T-helper 1 cell treated with Interleukin-12 subunit alpha and Interleukin-12 subunit beta and Interleukin-4 antibody, amounts not matched to agents 30 ng/mL and 1 ng/mL, for 36 hours (primary cell): Measurements from ENCODE around the gene BBS1. TPM values are rescaled to one million over a fixed set of nuclear protein-coding genes. Genes with fewer than 3 reads are reported as not detected.
"Not testable (repeated sequence)": the region's sequence is repeated elsewhere in the genome, so short reads cannot be mapped to it uniquely, and the experiment has no call there.

Experiments
- intact Hi-C: fragments of 100-400 bp; cut with micrococcal nuclease; formaldehyde crosslinking; loops from one replicate; pipeline ENCODE4 v1.15.1; 2024
- total RNA-seq: library from RNA; stranded (reverse); gene quantifications from 2 replicates; pipeline ENCODE4 v1.2.3, GENCODE V29; 2022

Gene BBS1
- 21.5 and 23.4 TPM in 2 replicates for total RNA-seq

DNA sequence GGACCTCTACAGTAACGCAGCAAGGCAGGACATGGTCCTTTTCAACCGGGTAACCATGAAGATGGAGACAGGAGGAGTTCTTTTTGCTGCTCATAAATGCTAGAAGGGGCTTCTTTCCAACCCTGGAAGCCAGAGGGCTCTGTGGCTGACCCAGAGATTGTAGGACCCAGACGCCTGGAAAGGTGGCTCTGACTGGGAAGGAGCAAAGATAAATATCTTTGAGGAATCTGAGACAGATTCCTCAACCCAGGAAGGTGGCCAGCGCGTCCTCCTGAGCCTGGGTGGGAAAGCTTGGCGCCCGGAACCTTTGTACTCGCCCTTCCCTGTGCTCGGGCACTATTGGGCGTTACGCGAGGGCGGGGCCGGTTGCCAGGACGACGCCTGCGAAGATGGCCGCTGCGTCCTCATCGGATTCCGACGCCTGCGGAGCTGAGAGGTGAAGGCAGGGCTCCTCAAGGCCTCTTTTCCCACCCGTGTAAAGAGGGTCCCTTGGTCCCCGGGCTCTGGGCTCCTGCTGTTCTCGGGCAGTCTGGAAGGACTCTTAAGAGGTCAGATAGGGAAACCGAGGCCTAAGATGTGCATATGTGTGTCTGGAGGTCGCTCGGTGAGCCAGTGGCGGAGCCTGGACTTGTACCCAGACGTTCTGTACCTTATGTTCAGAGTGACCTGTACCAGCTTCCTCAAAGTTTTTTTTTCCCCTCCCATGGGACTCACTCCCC, at the start of gene BBS1:
BBS1 (plus strand) TSS at position 365 of the 719 bp plus-strand sequence; CDS start at position 390, 25 bp downstream.
- intact Hi-C loops: loop anchor here (1.0 kb wide), 6 partner anchors 30 to 168 kb away; partner anchors contain the start of genes ACTN3, DPP3, PELI3 and ZDHHC24

DNA sequence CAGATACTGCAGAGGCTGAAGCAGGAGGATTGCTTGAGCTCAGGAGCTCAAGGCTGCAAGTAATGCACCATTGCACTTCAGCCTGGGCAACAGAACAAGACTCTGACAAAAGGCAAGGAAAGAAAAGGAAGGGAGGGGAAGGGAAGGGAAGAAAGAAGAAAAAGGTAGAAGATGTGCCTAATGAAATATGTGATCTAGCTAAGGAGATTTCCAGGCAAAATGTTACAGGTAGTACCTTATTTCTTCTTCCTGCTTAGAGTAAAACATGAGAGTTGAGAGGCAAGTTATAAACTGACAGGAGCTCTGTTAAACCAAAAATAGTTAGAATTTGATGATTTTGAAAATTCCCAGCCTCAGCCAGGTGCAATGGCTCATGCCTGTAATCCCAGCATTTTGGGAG, 48.4 kb upstream of the BBS1 start:
- intact Hi-C loops: no loop called here

DNA sequence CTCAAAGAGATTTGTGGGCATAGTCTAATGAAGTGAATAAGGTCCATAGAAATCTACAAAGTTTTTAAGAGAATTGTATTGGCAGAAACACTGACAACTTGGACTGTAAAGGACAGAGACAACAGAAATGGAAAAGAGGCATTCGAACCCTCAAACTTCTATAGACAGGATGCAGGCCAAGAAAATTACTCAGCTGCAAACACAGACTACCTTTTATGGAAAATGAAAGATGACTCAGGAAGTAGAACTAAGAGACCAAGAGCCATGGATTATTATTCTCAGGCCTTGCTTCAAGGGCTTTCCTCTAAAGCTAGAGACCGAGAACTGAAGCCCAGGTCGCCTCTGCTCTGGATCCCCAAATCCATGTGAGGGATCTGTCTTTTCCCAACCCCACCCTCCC, 47.5 kb upstream of the BBS1 start:
- intact Hi-C loops: no loop called here

DNA sequence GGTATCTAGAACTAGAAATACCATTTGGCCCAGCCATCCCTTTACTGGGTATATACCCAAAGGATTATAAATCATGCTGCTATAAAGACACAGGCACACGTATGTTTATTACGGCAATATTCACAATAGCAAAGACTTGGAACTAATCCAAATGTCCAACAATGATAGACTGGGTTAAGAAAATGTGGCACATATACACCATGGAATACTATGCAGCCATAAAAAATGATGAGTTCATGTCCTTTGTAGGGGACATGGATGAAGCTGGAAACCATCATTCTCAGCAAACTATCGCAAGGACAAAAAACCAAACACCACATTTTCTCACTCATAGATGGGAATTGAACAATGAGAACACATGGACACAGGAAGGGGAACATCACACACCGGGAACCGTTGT, 46.3 kb upstream of the BBS1 start:
- intact Hi-C loops: not testable (repeated sequence)

DNA sequence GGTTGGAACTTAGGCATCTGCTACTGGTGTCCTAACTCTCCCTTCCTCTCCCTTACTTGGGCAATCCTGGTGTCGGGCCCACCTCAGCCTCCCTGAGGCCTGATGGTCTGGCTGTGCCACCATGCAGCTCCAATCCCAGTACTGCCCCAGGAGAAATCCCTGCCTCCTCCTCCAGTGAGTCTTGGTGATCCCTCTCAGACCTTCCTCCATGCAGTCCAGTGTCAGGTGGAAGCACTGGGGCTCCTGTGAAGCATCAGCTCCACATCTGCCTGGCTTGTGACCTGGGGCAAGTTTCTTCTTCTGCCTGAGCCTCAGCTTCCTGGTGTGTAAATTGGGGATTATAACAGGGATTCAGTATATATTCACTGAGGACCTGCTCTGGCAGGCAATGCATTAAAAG, 45.5 kb upstream of the BBS1 start:
- intact Hi-C loops: no loop called here

DNA sequence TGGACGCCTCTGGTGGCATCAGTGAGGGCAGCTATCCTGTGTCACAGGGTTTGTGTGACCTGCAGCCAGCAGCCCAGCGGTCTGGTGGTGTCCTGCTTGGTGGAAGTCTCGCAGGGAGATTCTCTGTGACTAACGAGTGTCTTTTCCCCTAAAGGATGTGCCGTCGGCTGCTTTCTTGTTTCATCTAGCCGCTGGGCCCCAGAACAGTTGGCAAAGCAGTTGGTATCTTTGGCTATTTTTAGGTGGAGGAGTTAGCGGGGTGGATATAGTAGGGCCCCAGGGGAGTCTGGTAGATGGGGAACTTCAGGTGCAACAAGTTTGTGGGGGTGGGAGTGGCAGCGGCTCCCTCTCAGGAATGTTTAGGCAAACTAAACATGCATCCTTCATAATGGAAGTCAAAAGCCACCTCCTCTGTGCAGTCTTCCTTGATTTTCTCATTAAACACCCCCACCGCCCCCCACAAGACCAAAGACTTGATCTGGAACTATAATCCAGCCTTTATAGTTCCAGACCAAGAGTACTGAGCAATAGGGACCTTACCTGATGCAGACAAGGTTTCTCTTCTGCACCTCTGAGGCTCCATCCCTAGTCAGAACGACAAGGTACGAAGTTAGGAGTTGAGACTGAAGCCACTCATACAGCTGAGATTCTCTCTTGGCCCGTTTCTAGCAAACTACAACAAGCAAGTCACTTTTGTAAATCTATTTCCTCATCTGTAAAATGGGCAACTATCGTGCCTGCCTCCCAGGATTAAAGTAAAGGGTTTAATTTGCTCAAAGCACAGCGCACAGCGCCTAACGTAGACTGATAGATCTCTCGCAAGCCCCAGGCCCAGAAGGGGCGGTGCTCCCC, 44.8 kb upstream of the BBS1 start:
- intact Hi-C loops: loop anchor here (1.0 to 2.0 kb wide), 11 partner anchors 15 to 1141 kb away; partner anchors contain the start of genes ACTN3, BBS1, DPP3 and NDUFV1

DNA sequence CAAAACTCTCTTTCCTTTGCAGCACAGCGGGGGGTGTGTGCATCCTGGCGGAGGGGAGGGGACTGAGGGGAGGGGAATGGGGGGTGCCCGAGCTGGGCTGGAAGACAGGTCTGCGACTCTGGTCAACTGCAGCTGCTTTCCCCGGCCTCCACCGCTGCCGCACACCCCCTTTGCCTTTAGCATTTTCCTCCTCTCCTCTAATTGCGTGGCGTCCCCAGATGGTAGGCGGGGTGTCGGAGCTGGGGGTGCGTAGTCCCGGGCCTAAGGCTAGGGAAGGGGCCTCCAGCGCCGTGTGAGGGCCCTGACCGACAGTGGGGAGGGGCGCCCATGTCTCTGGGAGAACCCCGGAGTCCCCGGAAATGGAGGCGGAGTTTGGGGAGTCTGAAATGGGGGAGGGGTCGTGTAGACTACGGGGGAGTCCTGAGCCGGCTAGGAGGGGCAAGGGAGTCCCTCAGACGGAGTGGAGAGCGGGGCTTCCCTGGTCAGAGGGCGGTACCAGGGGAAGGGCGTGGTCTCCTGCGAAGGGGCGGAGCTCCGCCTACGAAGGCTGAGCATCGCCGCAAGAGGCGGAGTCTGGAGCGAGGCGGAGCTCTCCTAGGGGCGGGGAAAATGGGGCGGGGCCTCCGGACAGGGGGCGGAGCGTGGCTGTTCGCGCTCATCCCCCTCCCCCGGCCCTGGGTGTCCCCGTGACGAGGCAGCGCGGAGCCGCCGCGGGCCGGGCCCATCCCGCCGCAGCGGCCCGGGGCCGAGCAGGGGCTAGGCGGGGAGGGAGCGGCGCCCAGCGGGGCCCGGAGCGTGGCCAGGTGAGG, 44.0 kb upstream of the BBS1 start, which contains the start of gene PELI3:
PELI3 (plus strand) TSS at position 681 of the 809 bp plus-strand sequence. CDS start 1,224 bp downstream, outside the sequence.
- intact Hi-C loops: loop anchor here (1.0 to 2.0 kb wide), 11 partner anchors 14 to 1140 kb away; partner anchors contain the start of genes ACTN3, BBS1, DPP3 and NDUFV1

DNA sequence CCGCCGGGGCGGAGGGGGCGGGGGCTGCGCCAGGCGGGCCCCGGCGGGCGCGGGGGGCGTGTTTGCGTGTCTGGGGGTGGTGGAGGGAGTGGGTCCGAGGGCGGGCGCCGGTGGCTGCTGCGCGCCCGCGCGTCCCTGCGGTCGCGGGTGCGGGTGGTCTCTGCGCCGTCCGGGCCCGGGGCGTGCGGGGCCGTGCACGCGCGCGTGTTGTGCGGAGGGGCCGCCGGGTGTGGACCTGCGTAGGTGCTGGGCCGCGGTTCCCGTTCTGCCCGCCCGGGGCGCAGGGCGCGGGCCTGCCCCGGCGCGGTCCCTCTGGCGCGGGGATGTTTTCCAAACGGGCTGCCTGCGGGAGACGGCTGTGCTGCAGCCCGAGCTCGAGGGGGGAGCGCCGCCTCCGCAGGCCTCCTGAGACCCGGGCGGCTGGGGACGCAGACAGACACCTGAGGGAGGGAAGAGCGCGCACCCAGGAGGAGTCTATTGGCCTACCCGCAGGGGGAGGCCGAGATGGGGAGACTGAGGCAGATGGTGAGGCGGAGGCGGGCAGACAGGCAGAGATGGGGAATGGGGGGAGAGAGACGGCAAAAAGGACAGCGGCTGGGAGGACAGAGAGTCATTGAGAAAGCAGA, 43.3 kb upstream of the BBS1 start:
- intact Hi-C loops: loop anchor here (2.0 kb wide), 1 partner anchor 172 kb away; the partner anchor contains the start of gene RBM4

DNA sequence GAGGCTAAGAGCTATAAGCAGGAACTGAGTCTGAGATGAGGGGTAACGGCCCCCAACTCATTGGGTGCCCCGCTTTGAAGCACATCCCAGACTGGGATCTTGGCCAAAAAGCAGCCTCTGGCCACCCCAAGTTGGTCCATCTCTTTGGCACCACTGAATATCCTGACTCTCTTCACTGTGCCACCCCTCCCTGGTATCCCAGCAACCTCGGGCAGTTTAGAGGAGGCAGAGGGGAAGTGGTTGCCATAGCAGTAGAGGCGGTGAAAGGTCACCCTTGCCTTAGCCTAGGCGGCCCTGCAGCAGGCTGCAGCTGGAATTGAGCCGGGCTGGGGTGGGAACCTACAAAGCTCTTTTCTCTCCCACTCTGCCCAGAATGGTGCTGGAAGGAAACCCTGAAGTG, 42.7 kb upstream of the BBS1 start:
- intact Hi-C loops: loop anchor here (2.0 kb wide), 1 partner anchor 171 kb away; the partner anchor contains the start of gene RBM4

DNA sequence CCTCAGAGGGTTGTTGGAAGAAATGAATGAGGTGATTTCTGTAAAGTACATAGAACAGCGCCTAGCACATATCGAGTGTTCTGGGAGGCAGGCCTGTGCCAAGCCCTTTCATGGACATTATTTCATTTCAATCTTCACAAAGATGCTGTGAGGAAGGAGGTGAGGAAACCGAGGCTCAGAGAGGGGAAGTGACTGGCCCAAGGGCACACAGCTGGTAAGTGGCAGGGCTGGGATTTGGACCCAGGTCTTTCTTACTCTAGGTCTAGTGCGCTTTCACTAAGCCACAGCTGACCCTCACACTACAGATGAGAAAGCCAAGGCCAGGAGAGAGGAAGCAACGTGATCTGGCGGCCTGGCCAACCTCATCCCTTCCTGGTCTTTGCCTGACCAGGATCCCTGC, 41.7 kb upstream of the BBS1 start:
- intact Hi-C loops: no loop called here

DNA sequence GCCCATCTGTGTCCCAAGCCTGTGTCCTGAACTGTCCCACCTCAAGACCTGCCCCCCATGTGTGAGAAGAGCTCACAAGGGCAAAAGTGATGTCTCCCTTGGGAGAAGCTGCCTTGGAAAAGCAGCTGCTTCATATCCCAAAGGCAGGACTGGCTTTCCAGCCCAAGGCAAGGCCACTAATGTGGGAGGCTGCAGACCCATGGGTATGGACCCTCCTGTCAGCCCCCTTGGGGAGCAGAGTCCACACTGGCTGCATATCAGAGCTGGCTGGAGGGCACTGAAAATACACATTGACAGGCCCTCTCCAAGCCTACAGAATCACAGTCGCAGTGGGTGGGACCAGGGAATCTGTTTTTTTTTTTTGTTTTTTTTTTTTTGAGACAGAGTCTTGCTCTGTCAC, 41.0 kb upstream of the BBS1 start:
- intact Hi-C loops: no loop called here

DNA sequence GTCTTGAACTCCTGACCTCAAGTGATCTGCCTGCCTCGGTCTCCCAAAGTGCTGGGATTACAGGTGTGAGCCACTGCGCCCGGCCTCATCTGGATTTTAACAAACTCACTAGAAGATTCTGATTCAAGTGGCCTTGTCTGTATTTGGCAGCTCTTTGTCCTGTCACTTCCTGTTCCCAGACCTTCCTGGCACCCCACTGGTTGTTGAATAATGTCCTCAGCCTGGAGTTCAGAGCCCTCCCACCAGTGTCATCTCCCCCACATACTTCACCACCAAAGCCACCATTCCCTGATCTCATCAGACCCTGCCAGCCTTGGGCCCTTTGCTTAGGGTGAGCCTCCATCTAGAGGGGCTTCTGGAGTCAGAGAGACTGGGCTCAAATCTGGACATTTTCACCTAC, 40.4 kb upstream of the BBS1 start:
- intact Hi-C loops: no loop called here

DNA sequence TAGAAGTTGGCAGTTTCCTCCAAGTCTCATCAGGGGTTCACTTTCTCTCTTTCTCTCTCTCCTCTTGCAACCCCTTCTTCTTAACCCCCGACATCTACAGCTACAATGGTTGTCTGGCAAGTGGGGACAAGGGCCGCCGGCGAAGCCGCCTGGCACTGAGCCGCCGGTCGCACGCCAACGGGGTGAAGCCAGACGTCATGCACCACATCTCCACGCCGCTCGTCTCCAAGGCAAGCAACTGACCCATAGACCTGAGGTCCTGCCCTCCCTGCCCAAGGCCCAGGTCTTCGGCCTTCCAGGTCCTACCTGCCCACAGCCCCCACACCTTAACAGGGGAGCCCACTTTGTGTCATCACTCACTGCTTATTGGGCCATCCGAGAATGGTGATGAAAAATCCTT, 39.3 kb upstream of the BBS1 start:
- intact Hi-C loops: no loop called here

DNA sequence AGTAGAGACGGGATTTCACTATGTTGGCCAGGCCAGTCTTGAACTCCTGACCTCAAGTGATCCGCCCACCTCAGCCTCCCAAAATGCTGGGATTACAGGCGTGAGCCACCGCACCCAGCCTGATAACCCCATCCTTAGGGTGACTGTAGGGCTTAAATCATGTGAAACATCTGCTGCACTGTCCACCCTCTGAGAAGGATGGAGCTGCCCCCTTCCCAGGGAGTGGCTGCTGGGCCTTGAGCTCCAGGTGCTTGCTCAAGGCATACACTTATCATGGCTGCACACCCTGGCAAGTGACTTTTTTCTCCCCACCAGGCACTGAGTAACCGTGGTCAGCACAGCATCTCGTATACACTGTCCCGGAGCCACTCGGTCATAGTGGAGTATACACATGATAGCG, 38.4 kb upstream of the BBS1 start:
- intact Hi-C loops: no loop called here

DNA sequence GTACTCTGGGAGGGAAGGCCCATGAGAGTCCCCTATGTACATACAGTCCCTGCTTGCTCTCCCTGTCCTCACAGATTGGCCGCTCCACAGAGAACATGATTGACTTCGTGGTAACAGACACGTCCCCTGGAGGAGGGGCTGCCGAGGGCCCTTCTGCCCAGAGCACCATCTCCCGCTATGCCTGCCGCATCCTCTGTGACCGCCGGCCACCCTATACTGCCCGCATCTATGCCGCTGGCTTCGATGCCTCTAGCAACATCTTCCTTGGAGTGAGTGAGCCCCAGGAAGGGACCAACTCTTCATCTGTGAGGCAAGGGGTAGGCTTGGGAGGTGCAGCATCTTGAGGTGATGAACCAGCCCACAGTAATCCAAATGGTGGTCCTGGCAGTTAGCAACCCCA, 37.3 kb upstream of the BBS1 start:
- intact Hi-C loops: no loop called here

DNA sequence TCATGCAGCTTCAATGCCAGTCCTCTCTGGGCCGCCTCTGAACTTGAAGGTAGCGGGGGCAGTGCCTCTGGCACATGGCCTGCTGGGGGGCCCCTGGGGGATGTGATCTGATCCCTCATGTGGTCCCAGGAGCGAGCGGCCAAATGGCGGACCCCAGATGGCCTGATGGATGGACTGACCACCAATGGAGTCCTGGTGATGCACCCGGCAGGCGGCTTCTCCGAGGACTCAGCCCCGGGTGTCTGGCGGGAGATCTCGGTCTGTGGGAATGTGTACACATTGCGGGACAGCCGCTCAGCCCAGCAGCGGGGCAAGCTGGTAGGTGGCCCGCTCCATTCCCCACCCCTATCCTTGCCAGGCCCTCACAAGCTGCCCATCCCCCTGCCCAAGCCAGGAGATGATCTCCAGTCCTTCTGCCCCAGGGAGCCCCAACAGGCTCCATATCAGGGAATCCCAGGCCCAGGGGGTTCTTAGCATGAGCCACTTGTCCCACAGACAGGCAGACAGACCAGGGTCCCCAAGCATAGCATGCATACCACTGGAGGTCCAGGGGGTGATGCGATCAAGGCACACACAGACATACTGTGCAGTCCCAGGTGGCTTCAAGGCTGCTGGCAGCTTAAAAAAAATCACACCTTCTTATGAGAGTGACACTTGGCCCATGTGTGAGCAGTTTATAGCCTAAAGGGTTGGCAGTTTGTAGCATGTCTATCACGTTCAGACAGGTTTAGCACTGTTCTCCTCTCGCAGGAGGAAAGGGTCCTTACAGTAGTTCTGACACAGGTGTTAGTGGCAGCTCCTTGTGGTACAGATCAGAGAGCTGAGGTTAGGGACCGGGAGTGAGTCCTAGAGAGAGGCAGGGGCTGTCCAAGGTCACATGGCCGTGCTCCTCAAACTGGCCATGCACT, 36.6 kb upstream of the BBS1 start:
- intact Hi-C loops: no loop called here

DNA sequence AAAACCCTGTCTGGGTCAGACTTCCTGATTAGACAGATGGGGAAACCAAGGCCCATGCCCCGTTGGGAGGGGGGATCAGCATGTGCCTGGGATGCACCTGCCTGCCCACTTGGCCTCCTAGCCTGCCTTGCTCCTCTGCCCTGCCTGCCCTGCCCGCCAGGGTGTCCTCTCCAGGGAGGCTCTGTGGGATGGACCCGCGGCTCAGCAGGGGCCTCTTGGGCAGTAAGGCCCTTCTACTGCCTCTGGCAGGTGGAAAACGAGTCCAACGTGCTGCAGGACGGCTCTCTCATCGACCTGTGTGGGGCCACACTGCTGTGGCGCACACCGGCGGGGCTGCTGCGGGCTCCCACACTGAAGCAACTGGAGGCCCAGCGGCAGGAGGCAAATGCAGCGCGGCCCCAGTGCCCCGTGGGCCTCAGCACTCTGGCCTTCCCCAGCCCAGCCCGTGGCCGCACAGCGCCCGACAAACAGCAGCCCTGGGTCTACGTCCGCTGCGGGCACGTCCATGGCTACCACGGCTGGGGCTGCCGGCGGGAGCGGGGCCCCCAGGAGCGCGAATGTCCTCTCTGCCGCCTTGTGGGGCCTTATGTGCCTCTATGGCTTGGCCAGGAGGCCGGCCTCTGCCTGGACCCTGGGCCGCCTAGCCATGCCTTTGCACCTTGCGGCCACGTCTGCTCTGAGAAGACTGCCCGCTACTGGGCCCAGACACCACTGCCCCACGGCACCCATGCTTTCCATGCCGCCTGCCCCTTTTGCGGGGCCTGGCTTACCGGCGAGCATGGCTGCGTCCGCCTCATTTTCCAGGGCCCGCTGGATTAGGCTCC, 34.9 kb upstream of the BBS1 start:
- intact Hi-C loops: loop anchor here (5.0 kb wide), 1 partner anchor 1327 kb away; no protein-coding TSS in a partner anchor

DNA sequence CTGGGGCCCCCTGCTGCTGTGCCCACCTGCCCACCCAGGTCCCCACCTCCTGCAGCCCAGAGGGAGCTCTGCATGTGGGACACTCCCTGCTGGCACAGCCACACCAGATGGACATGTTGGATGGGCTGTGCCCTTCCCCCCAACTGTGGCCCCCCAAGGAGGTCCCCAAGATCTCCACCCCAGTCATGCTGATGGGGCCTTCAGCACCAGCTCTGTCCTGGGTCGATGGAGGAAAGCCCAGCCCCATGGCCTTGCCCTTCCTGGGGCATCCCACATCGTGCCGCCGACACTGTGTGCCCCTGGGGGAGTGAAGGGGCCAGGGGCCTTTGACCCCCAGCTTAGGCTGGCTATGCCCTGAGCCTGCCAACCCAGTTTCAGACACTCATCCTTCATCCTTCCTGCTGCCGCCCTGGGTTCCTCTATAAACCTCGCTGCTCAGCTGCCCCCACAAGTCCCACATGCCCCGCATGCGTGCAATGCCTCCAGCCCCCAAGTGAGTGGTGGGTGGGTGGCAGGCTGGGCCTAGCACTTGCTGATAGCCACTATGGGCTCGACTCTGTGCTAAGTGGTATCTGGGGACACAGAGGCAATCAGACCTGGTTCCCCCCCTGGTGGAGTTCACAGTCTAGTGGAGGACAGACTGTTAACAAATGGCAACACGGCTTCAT, 34.1 kb upstream of the BBS1 start:
- intact Hi-C loops: loop anchor here (5.0 kb wide), 1 partner anchor 1326 kb away; no protein-coding TSS in a partner anchor
